ENCODE results near the gene PHLPP1. TPM values are rescaled to one million over a fixed set of nuclear protein-coding genes. Genes with fewer than 3 reads are reported as not detected.

PHLPP1 gene
- total and polyA plus RNA-seq, 12 donors, result 13.8 to 61.6 (median 37.8) TPM

DNA sequence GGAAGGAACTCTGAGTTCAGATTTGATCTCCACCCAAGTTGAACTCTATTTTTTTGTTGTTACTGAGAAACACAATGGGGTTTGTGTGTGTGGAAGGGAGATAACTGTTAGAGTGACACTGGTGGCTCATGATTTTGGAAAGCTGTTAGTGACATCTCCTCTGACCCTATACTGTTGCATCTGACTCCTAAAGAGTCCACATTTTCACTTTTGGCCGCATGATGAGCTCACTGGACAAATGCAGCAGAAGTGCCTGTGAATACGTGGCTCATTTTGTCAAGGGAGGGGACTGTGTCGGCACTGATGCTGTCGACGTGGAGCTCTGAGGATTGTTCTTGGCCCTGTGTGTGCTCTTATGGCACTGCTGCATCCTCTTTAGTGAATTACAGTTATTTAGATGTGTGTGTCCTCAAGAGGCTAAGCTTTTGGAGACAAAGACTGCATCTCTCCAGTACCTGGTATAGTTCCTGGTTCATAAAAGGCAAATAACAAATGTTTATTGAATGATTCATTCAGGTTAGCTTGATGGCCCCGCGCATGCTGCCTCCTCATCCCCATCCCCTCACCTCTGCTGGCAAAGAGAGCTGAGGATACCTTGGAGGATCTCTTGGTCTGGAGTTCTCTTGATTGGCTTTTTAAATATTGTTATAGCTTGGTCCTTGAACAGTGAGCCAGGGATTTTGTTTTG, 135.4 kb downstream of the PHLPP1 start:
- no peak for DNase-seq
- Histone ChIP-seq H3K36me3 (replicated peaks in 1 of 2) (no peaks in the 10 kb centered on the region), H3K9me3 (replicated peaks in 1 of 3) (no peaks in the 10 kb centered on the region), H3K4me3 (no peak overlapping the region), H3K27ac (no peak overlapping the region), H3K27me3 (no peaks in the 10 kb centered on the region), H3K4me1 (replicated peaks in 1 of 2) (peaks cover 0 to 7% of the 10 kb centered on the region in 2 donors)
- 69 to 88% (median 84%) methylated on average over 7 of the region's 7 CpGs for WGBS, 4 donors
- TF ChIP-seq, protein P1, sequence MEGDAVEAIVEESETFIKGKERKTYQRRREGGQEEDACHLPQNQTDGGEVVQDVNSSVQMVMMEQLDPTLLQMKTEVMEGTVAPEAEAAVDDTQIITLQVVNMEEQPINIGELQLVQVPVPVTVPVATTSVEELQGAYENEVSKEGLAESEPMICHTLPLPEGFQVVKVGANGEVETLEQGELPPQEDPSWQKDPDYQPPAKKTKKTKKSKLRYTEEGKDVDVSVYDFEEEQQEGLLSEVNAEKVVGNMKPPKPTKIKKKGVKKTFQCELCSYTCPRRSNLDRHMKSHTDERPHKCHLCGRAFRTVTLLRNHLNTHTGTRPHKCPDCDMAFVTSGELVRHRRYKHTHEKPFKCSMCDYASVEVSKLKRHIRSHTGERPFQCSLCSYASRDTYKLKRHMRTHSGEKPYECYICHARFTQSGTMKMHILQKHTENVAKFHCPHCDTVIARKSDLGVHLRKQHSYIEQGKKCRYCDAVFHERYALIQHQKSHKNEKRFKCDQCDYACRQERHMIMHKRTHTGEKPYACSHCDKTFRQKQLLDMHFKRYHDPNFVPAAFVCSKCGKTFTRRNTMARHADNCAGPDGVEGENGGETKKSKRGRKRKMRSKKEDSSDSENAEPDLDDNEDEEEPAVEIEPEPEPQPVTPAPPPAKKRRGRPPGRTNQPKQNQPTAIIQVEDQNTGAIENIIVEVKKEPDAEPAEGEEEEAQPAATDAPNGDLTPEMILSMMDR (IDR thresholded peaks at IDR 0.05), result no peak
- TF ChIP-seq POLR2A (IDR thresholded peaks at IDR 0.05), result no peak
- intact Hi-C loops (cut with DNase I), result loop anchor here in 1 of 2 donors (10.0 kb wide), 1 partner anchor 136 kb away; the partner anchor contains the start of gene PHLPP1

DNA sequence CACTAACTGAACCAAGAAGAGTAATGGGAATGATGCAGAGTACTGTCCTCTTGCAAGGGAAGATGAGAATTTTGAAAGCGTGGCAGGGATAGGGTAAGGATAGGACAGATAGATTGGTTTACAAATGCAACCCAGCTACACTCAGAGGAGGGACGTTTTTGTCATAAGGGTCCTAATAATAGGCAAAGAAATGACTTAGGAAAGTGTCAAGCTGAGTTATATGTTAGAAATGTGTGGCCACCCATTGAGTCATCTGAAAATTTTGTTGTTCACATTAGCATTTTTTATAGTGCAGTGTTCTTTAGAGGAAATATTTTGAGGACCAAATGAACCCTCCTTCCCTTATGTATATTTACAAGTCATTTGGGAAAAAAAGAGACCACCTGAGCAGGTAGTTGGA, 137.5 kb downstream of the PHLPP1 start:
- DNase-seq, result no peak
- H3K4me1 ChIP-seq (replicated peaks in 1 of 2), result peaks cover 0 to 1% of the 10 kb centered on the region in 2 donors
- H3K9me3 ChIP-seq (replicated peaks in 1 of 3), result no peaks in the 10 kb centered on the region
- H3K4me3 ChIP-seq, result no peak overlapping the region
- WGBS, 4 donors, result 60 to 69% (median 66%) methylated on average over 2 of the region's 2 CpGs
- TF ChIP-seq POLR2A (IDR thresholded peaks at IDR 0.05), result no peak
- TF ChIP-seq, protein P1 (IDR thresholded peaks at IDR 0.05), result no peak
- intact Hi-C loops (cut with DNase I), result loop anchor here in 1 of 2 donors (10.0 kb wide), 1 partner anchor 138 kb away; the partner anchor contains the start of gene PHLPP1
- no peaks in the 10 kb centered on the region for H3K36me3 ChIP-seq (replicated peaks in 1 of 2)
- H3K27me3 ChIP-seq, result no peaks in the 10 kb centered on the region
- no peak overlapping the region for H3K27ac ChIP-seq

DNA sequence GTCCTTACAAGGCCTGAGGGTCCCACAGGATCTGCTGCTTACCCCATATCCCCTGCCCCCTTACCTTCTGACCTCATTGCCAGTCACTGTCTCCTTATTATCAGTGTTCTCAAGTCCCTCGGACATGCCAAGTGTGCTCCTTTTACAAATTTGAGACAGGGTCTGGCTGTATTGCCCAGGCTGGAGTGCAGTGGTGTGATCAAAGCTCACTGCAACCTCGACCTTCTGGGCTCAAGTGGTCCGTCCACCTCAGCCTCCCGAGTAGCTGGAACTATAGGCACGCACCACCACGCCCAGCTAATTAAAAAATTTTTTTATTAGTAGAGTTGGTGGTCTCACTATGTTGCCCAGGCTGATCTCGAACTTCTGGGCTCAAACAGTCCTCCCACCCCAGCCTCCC, 141.0 kb downstream of the PHLPP1 start:
- Histone ChIP-seq H3K27me3 (no peaks in the 10 kb centered on the region), H3K4me1 (replicated peaks in 1 of 2) (no peaks in the 10 kb centered on the region), H3K36me3 (replicated peaks in 1 of 2) (no peaks in the 10 kb centered on the region), H3K9me3 (replicated peaks in 1 of 3) (no peaks in the 10 kb centered on the region), H3K4me3 (no peak overlapping the region), H3K27ac (no peak overlapping the region)
- DNase-seq, result no peak
- intact Hi-C loops (cut with DNase I), result loop anchor here in 1 of 2 donors (10.0 kb wide), 1 partner anchor 141 kb away; the partner anchor contains the start of gene PHLPP1
- TF ChIP-seq, protein P1 (IDR thresholded peaks at IDR 0.05), result no peak
- TF ChIP-seq POLR2A (IDR thresholded peaks at IDR 0.05), result no peak
- WGBS, 4 donors, result 93 to 98% (median 96%) methylated on average over 7 of the region's 7 CpGs

DNA sequence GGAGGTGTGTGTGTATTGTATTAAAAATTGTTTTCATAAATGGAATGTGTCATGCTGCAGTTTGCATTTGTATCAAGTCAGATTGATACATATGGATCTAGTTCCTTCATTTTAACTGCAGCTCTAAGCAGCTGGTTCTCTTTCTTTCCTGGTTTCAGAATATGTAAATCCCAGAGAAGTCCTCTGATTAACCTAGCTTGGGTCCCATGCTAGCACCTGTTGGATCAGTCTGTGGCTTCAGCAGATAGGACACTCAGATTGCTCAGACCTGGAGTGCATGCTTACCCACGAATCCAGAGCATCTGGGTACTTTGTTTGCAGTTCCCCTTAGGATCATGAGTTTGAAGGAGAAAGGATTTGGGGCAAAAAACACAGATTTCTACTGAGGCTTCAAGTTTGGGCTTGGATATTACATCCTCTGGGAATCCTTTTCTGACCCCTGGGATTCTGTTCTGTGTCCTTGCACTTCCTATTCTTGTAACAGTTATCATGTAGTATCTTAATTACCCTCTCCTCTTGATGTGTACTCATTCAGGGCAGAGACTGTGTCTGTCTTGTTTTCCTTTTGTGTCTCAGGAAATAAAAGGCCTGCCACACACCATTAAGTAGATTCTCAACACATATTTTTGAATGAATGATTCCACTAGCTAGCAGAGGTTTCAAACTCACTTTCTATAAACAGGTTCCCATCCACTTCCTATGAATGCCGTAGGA, 142.1 kb downstream of the PHLPP1 start:
- 70 to 87% (median 81%) methylated on average over 2 of the region's 2 CpGs for WGBS, 4 donors
- Histone ChIP-seq H3K4me1 (replicated peaks in 1 of 2) (peaks cover 0 to 9% of the 10 kb centered on the region in 2 donors), H3K36me3 (replicated peaks in 1 of 2) (no peaks in the 10 kb centered on the region), H3K9me3 (replicated peaks in 1 of 3) (no peaks in the 10 kb centered on the region), H3K27ac (no peak overlapping the region), H3K4me3 (no peak overlapping the region), H3K27me3 (no peaks in the 10 kb centered on the region)
- no peak for TF ChIP-seq POLR2A (IDR thresholded peaks at IDR 0.05)
- TF ChIP-seq, protein P1 (IDR thresholded peaks at IDR 0.05), result no peak
- intact Hi-C loops (cut with DNase I), result loop anchor here in 1 of 2 donors (10.0 kb wide), 1 partner anchor 143 kb away; the partner anchor contains the start of gene PHLPP1
- no peak for DNase-seq
